ENCODE data around the gene NLGN1. TPM values are rescaled to one million over a fixed set of nuclear protein-coding genes. Genes with fewer than 3 reads are reported as not detected.

NLGN1 gene
- total RNA-seq, 1 experiment from 2014 or later, result not detected

DNA sequence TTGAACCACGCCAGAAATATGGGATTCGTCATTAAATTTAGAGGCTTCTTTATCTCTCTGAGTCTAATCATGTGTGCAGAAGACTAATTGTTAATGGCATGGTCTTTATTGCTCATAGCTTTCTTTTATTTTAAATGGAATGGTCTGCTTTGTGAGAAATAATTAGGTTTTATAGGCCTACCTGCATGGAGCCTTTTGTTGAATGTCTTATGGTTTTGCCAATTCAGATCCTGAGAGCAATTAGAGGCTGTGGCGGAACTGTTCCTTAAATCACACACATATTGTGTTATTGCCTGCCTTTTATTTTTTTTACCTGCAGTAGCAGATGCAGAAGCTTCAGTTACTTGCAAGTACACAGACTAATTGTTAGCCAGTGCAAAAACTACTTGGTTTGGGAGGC lies 306.2 kb downstream of the NLGN1 start:
- Histone ChIP-seq H3K9ac (ENCODE audit: low read length) (no peak overlapping the region), H3K79me2 (ENCODE audit: insufficient read depth, low read length) (no peaks in the 10 kb centered on the region), H4K20me1 (ENCODE audit: insufficient read depth) (no peaks in the 10 kb centered on the region), H3K4me3 (replicated peaks in 1 of 2; ENCODE audit: low read depth in 1 of 2, low read length in 2 of 2) (no peak overlapping the region), H3K4me1 (ENCODE audit: control insufficient read depth in 1 of 2, insufficient read depth in 2 of 2, low read length in 2 of 2) (no peaks in the 10 kb centered on the region), H3K36me3 (ENCODE audit: control insufficient read depth in 1 of 2, insufficient read depth in 2 of 2, low read length in 2 of 2) (no peaks in the 10 kb centered on the region), H3K9me2 (ENCODE audit: insufficient read depth) (no peaks in the 10 kb centered on the region), H2AFZ (ENCODE audit: low read depth, low read length, poor library complexity, severe bottlenecking) (no peak overlapping the region), H3K4me2 (ENCODE audit: low read length) (no peak overlapping the region), H3K9me3 (ENCODE audit: control insufficient read depth in 1 of 2, insufficient read depth in 1 of 2, low read depth in 1 of 2, low read length in 2 of 2) (no peaks in the 10 kb centered on the region), H3K27ac (ENCODE audit: low read depth, low read length) (no peak overlapping the region), H3K27me3 (ENCODE audit: insufficient read depth, low read length) (no peaks in the 10 kb centered on the region)
- DNase-seq (ENCODE audit: low read depth, low spot score) (no peak), ATAC-seq (no peak)
- POLR2A ChIA-PET, result no interaction called here
- intact Hi-C loops (cut with micrococcal nuclease), result no loop called here
- no TSS peak for BruUV-seq (replicated peaks)
- CTCF ChIA-PET, result no interaction called here
- TF ChIP-seq, protein P1, sequence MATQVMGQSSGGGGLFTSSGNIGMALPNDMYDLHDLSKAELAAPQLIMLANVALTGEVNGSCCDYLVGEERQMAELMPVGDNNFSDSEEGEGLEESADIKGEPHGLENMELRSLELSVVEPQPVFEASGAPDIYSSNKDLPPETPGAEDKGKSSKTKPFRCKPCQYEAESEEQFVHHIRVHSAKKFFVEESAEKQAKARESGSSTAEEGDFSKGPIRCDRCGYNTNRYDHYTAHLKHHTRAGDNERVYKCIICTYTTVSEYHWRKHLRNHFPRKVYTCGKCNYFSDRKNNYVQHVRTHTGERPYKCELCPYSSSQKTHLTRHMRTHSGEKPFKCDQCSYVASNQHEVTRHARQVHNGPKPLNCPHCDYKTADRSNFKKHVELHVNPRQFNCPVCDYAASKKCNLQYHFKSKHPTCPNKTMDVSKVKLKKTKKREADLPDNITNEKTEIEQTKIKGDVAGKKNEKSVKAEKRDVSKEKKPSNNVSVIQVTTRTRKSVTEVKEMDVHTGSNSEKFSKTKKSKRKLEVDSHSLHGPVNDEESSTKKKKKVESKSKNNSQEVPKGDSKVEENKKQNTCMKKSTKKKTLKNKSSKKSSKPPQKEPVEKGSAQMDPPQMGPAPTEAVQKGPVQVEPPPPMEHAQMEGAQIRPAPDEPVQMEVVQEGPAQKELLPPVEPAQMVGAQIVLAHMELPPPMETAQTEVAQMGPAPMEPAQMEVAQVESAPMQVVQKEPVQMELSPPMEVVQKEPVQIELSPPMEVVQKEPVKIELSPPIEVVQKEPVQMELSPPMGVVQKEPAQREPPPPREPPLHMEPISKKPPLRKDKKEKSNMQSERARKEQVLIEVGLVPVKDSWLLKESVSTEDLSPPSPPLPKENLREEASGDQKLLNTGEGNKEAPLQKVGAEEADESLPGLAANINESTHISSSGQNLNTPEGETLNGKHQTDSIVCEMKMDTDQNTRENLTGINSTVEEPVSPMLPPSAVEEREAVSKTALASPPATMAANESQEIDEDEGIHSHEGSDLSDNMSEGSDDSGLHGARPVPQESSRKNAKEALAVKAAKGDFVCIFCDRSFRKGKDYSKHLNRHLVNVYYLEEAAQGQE (IDR thresholded peaks at IDR 0.05; ENCODE audit: low read depth), result no peak
- TF ChIP-seq ZFX (IDR thresholded peaks at IDR 0.05), result no peak
- TF ChIP-seq, protein P2, sequence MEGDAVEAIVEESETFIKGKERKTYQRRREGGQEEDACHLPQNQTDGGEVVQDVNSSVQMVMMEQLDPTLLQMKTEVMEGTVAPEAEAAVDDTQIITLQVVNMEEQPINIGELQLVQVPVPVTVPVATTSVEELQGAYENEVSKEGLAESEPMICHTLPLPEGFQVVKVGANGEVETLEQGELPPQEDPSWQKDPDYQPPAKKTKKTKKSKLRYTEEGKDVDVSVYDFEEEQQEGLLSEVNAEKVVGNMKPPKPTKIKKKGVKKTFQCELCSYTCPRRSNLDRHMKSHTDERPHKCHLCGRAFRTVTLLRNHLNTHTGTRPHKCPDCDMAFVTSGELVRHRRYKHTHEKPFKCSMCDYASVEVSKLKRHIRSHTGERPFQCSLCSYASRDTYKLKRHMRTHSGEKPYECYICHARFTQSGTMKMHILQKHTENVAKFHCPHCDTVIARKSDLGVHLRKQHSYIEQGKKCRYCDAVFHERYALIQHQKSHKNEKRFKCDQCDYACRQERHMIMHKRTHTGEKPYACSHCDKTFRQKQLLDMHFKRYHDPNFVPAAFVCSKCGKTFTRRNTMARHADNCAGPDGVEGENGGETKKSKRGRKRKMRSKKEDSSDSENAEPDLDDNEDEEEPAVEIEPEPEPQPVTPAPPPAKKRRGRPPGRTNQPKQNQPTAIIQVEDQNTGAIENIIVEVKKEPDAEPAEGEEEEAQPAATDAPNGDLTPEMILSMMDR (IDR thresholded peaks at IDR 0.05 in 2 of 3, conservative IDR thresholded peaks at IDR 0.05 in 1 of 3; ENCODE audit: borderline replicate concordance in 1 of 3, insufficient read depth in 1 of 3, low read depth in 2 of 3, low read length in 2 of 3), result no peak
- TF ChIP-seq, protein P3, sequence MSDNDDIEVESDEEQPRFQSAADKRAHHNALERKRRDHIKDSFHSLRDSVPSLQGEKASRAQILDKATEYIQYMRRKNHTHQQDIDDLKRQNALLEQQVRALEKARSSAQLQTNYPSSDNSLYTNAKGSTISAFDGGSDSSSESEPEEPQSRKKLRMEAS (IDR thresholded peaks at IDR 0.05), result no peak
- no peak for TF ChIP-seq SIN3A (IDR thresholded peaks at IDR 0.05; ENCODE audit: low read depth)
- TF ChIP-seq POLR2AphosphoS5 (IDR thresholded peaks at IDR 0.05; ENCODE audit: low read depth, low read length), result no peak
- no peak for TF ChIP-seq EZH2 (IDR thresholded peaks at IDR 0.05)
- TF ChIP-seq SP1 (IDR thresholded peaks at IDR 0.05; ENCODE audit: low read depth), result no peak
- no peak for TF ChIP-seq SRF (IDR thresholded peaks at IDR 0.05; ENCODE audit: low read depth)
- TF ChIP-seq EGR1 (IDR thresholded peaks at IDR 0.05; ENCODE audit: low read depth), result no peak
- TF ChIP-seq, protein P4, sequence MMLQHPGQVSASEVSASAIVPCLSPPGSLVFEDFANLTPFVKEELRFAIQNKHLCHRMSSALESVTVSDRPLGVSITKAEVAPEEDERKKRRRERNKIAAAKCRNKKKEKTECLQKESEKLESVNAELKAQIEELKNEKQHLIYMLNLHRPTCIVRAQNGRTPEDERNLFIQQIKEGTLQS (IDR thresholded peaks at IDR 0.05), result no peak
- no peak for TF ChIP-seq ZNF274 (IDR thresholded peaks at IDR 0.05; ENCODE audit: low read depth, low read length)
- no peak for TF ChIP-seq CEBPB (IDR thresholded peaks at IDR 0.05; ENCODE audit: low read depth)
- RAD21 ChIA-PET (ENCODE audit: low non-redundant PET in 1 of 2, low total read pairs in 2 of 2, uncharacterized antibody in 2 of 2, unreplicated experiment in 2 of 2), result no interaction called here
